CD4-positive, alpha-beta T cell treated with Interleukin-1 beta for 1 hour (primary cell): ENCODE results near the gene NAALADL1.

ENCODE experiments used
- DNase-seq, 2 donors: peaks; one replicate each; pipeline ENCODE4 v3.0.0-alpha.2; 2020 to 2022

The NAALADL1 gene, protein sequence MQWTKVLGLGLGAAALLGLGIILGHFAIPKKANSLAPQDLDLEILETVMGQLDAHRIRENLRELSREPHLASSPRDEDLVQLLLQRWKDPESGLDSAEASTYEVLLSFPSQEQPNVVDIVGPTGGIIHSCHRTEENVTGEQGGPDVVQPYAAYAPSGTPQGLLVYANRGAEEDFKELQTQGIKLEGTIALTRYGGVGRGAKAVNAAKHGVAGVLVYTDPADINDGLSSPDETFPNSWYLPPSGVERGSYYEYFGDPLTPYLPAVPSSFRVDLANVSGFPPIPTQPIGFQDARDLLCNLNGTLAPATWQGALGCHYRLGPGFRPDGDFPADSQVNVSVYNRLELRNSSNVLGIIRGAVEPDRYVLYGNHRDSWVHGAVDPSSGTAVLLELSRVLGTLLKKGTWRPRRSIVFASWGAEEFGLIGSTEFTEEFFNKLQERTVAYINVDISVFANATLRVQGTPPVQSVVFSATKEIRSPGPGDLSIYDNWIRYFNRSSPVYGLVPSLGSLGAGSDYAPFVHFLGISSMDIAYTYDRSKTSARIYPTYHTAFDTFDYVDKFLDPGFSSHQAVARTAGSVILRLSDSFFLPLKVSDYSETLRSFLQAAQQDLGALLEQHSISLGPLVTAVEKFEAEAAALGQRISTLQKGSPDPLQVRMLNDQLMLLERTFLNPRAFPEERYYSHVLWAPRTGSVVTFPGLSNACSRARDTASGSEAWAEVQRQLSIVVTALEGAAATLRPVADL

DNA sequence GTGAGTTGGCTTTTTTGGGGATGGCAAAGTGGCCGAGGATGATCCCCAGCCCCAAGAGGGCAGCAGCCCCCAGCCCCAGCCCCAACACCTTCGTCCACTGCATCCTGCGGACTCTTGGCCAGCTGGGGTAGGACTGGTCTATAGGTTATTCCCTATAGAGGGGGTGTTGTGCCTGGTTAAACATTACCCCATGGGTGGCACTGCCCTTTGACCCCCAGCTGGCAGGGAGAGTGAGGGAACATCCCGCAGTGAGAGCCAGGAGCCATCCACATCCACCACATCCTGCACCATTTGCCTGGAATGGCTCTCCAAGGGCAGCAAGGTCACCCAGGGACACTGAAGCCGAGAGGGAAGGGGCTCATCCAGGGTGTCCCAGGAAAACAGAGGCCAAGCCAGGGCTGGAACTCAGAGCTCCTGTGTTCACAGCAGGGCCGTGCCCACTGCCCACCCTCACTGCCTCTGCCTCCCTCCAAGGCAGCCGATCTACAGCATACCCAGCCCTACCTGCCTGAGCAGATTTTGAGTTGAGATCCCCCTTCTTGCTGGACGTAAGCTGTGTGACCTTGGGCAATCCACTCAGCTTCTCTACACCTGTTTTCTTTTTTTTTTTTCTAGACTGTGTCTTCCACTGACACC is at the start of gene NAALADL1:
NAALADL1 (minus strand) TSS at position 135 of the 636 bp plus-strand sequence; CDS start at position 103, 32 bp downstream.
- no peak for DNase-seq

DNA sequence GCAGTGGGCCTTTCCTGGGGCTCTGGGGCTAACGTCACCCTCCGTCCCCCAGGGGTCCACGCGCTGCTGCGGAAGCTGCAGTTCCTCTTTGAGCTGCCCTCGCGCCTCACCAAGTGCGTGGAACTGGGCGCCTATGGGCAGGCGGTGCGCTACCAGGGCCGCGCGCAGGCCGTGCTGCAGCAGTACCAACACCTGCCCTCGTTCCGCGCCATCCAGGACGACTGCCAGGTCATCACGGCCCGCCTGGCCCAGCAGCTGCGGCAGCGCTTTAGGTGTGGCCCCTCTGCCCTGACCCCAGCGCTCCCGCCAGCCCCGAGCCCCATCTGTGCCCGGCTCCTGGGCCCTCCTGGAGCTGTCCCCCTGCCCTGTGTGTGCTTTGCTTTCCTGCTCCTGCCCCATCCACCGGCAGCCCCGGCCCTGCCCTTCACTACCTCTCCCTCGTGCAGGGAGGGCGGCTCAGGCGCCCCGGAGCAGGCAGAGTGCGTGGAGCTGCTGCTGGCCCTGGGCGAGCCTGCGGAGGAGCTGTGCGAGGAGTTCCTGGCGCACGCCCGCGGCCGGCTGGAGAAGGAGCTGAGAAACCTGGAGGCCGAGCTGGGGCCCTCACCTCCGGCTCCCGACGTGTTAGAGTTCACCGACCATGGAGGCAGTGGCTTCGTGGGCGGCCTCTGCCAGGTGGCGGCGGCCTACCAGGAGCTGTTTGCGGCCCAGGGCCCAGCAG is 49.6 kb upstream of the NAALADL1 start:
- DNase-seq: no peak

DNA sequence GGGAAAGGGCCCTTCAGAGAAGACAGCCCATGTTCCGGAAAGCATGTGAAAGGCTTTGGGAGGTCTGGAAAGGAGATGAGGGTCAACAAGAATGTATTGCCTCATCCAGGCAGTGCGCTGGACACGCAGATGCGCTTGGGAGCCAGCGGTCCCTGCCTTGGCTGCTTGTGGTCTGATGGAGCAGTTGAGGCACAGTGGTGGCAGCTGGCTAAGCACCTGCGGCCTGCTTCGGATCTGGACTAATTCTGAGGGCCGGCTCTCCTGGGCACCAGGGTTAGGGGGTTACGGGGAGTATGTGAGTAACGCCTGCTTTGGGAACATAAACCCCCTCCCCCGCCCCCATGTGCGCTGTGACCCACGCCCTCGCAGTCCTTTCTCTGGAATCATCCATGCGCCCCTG is 48.7 kb upstream of the NAALADL1 start:
- no peak for DNase-seq

DNA sequence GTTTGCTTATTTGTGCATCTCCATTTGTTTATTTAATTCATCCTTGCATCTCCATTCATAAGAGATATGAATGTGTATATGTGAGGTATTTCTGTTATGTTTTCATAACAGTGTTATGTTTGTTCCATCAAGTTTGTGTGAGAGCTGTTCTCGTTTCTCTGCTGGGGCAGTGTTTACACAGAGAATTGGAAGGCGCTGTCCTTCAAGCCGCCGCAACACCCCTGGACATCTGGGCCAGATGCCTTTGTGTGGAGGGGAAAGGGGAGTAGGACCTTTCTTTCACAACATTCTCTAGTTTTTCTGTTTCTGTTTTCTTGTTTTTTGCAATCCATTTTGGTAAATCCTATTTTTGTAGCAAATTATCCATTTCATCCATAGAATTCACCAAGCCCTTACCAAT is 46.3 kb upstream of the NAALADL1 start:
- no peak for DNase-seq

DNA sequence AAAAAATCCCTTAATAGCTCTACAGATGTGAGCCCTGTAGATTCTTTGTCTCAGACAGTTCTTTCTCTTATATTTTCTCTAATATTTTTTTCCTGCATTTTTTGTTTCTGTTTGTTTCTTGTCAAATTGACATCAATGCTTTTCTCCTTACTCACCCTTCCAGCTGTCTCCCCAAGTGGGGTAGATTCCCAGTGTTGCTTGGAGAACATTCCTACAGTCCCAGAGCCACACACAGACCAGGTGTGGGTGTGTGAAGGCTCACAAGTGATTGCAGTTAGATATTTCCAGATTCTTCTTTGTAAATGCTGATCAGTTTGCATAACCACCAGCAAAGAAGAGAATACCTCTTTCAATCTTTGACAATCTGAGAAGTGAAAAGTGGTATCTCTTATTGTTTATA is 45.1 kb upstream of the NAALADL1 start:
- no peak for DNase-seq

DNA sequence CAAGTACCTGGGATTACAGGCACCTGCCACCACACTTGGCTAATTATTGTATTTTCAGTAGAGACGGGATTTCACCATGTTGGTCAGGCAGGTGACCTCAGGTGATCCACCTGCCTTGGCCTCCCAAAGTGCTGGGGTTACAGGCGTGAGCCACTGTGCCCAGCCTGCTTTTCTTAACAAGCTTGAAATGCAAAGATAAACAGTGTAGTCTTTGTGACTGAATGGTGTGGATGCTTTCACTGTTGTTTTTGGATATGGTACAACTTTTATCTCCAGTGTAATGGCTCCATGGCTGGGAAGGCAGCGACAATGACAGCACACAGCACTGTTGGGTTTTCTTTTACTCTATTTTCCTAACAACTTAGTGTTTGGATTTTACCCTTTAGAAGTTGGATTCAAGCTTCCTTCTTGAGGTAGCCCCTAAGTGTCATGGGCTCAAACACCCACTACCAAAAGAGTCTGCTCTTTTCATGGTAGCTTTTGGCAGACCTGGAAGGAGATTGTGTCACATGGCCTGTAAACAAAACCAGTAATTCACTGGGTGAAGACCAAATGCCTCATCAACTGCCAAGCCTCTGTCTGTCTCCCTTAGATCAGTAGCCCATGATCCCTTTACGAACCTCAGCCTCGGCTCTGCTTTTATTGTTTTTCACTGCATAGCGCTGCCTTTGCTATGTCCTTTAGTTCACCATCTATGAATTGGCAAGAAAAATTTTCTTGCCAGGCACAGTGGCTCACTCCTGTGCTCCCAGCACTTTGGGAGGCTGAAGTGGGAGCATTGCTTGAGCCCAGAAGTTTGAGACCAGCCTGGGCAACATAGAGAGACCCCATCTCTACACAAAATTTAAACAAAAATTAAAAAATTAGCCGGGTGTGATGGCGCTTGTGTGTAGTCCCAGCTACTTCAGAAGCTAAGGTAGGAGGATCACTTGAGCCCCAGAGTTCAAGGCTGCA is 44.1 kb upstream of the NAALADL1 start:
- no peak for DNase-seq

DNA sequence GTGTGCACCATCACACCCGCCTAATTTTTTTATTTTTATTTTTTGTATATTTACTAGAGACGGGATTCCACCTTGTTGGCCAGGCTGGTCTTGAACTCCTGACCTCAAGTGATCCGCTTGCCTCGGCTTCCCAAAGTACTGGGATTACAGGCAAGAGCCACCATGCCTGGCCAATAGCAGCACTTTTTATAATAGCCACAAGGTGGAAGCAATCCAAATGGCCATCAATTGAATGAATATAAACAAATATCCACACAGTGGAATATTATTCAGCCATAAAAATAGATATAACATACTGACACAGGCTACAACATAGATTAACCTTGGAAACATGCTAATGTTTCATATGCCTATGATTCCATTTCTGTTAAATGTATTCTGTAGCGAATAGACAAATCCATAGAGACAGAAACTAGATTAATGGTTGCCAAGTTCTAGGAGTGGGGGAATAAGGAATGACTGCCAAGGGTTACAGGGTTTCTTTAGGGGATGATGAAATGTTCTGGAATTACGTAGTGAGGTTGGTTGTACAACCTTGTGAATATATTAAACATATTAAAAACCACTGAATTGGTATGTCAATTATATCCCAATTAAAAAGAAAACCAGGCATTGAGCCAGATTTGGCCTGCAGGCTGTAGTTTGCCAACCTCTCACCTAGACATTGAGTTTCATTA is 42.5 kb upstream of the NAALADL1 start:
- DNase-seq: no peak

DNA sequence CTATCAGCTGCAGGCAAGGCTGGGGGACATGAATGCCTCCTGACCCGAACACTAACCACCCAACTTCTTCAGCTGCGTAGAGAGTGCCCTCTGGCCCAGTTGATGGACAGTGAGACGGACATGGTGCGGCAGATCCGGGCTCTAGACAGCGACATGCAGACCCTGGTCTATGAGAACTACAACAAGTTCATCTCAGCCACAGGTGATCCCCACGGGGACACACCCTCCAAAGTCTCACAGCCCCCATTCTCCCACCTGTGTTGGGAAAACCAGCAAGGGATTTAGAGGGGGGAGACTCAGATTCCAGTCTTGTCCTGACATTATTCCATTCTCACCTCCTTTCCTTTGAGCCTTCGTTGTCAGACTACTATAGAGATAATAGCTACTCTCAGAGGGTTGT is 38.6 kb upstream of the NAALADL1 start:
- no peak for DNase-seq

DNA sequence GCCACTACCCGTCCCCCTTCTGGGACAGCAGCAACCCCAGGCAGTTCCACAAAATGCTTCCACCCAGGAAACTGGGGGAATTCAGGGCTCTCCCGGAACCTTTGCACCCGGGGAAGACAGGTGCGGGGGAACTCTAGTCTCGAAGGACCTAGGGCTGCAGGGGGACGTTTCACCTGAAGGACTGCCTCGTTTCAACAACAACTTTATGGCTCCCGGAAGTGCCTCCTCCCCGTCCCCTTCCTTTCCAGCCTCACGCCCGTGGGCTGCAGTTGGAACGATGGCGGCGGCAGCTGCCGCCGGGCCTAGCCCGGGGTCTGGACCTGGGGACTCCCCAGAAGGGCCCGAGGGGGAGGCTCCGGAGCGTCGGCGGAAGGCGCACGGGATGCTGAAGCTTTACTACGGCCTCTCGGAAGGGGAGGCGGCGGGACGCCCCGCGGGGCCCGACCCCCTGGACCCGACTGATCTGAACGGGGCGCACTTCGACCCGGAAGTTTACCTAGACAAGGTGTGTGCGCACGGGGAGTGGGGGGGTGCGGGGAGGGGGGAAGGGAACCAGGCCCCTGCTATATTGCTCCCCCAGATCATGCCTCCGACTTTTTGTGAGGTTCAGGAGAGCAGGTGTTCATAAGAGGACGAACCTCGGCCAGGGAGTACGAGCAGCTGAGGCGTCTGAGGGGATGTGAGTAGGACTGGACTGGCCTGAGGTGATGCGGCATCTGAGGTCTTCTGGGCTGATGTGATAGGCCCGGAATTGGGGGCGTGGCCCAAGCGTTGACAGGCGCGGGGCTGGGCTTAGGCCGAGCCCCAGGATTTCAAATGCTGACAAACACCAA is 37.8 kb upstream of the NAALADL1 start, which contains the start of gene VPS51:
VPS51 (plus strand) TSS at position 241 of the 833 bp plus-strand sequence; CDS start at position 278, 37 bp downstream.
- peak; percentile 88 to 89 for DNase-seq

DNA sequence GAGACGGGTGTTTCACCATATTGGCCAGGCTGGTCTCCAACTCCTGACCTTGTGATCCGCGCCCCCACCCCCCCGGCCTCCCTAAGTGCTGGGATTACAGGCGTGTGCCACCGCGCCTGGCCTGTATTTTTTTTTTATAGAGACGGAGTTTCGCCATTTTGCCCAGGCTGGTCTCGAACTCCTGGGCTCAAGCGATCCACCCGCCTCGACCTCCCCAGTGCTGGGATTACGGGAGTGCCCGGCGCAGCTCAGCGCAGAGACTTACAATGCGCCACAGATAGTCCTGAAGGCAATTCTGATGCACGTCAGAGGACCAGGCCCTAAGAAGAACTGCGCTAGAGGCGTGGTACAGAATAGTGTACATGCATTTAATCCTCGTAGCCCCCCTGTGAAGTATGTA is 37.1 kb upstream of the NAALADL1 start:
- DNase-seq: no peak

DNA sequence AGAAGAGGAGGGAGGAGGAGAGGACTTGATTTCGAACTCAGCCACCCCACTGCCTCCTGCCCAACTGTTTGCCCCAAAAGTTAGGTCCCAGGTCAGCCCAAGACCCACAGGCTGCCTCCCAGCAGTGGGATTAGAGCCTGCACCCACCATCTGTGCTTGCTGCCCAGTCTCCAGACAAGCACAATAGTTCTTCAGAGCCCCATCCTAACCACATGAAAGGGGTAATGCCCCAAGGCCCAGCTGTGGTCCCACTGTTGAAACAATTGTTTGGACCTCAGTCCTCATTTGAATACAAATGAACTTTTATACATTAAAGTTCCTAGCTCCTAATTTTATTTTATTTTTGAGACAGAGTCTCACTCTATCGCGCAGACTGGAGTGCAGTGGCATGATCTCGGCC is 32.3 kb upstream of the NAALADL1 start:
- DNase-seq: no peak

DNA sequence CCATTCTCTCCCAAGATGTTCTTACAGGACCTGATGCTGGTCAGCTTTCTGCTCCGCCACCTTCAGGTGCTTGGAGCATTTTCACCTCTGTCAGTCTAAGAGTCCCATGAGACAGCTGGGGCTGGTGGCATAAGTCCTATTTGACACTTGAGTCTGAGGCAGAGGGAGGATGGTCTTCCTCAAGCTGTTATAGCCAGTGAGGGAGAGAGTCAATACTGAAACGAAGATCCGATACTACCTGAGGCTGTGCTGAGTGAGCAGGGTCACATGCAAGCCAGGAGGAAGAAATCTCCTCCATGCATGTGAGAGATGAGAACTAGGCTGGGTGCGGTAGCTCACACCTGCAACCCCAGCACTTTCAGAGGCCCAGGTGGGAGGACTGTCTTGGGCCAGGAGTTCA is 31.3 kb upstream of the NAALADL1 start:
- no peak for DNase-seq

DNA sequence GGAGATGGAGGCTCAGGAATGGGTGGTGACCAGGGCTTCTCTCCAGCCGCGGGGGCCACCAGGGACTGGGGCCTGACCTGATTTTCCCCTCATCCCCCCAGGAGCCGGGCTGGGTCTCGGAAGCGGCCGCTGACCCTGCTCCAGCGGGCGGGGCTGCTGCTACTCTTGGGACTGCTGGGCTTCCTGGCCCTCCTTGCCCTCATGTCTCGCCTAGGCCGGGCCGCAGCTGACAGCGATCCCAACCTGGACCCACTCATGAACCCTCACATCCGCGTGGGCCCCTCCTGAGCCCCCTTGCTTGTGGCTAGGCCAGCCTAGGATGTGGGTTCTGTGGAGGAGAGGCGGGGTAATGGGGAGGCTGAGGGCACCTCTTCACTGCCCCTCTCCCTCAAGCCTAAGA is 29.5 kb upstream of the NAALADL1 start:
- no peak for DNase-seq

DNA sequence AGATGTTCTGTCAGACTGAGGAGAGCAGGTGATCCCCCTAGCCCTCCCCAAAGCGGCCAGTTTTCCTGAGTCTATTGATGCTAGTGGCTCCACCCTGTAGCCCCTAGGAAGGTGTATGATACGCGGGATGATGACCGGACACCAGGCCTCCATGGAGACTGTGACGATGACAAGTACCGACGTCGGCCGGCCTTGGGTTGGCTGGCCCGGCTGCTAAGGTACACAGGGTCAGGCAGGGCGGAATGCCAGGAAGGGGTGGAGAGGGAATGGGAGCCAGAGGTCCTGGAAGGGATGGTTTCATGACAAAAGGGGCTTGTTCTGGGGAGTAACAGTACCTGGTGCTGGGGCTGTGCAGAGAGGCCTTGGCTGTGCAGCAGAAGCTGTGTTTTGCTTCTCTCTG is 28.9 kb upstream of the NAALADL1 start:
- no peak for DNase-seq

DNA sequence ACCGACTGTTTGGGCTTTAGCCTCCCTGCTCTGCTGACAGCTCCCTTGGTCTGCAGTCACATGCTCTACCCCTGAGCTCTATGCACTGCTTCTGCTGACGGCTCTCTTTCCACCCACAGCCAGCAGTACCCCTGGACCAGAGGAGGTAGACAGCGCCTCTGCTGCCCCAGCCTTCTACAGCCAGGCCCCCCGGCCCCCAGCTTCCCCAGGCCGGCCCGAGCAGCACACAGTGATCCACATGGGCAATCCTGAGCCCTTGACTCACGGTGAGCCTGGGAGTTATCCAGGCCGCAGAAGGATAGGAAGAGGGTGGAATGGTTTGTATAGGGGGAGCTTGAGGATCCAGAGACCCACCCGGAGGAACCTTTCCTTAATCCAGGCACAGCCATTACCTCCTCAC is 28.5 kb upstream of the NAALADL1 start:
- no peak for DNase-seq

DNA sequence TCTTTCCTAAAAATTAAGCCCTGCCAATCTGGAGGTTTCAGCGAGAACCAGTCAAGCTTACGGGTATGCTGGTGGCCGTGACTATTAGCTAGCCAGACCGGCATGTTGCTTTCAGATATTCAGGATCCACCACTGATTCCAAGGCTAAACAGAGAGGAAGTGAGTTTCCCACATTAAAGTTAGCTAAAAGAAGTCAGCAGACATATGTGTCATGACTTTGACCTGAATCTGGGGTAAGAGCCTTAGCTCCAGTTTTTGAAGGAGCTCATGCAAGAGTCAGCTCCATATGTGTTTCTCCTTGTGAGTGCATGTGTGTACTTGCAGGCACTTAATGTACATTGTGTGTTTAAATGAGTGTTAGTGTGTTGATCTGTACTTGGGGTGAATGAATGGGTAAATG is 27.1 kb upstream of the NAALADL1 start:
- no peak for DNase-seq

DNA sequence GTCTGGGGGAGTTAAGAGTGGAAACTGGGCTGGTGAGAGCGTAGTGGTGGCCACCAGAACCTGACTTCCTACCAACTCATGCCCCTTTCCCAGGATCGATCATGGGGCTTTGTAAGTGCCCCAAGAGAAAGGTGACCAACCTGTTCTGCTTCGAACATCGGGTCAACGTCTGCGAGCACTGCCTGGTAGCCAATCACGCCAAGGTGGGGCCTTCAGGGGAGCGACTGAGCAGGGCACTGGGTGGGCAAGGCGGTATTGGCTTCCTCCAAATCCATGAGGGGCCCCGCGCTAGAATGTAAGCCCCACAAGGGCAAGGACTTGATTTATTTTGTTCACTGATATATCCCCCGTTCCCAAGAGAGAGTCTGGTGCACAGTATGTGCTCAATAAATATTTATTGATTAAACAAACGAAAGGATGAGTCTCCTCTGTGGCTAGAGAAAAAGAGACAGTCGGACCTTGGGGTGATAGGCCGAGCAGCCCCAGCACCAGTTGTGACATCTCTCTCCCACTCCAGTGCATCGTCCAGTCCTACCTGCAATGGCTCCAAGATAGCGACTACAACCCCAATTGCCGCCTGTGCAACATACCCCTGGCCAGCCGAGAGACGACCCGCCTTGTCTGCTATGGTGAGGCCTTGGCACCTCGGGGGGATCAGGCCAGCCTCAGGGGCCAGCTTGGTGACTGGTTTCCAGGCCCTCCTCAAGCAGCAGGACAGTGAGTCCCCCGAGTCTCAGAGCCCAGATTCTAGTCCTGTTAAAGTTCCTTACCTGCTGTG is 26.4 kb upstream of the NAALADL1 start:
- no peak for DNase-seq

DNA sequence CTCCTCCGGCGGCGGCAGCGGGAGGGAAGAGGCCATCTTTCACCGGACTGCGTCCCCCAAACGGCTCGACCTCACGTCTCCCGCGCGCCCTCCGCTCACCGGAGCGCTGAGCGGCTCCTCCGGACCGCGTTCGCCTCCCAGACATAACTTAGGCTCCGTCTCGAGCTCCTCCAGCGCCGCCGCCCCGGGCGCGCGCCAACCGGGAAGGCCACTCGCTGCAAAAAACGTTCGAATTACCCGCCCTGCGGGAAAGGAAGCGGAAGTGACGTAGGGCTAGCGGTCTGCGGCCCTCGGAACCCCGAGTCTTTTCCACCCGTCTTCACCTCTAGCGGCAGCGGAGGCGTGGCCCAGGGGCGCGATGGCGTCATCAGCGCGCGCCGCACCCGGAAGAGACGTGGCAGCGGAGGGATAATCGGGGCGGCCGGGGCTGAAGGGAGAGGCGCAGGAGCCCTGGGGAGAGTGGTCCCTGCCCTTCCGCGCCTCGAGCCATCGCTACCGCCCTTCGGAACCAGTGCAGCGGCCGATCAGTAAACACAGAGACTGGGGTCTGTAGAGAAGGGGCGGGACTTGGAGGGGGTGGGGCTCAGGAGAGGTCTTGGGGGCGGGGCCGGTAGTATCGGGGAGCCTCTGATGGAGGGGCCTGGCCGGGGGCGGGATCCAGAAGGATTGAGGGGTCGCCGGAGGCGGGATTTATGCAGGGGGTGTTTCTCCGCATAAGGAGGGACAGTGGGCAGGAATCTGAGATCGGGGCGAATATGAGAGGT is 25.7 kb upstream of the NAALADL1 start, which contains the start of the genes CDCA5 and ZFPL1:
CDCA5 (minus strand) TSS at position 207 of the 764 bp plus-strand sequence; CDS start at position 145, 62 bp downstream.
ZFPL1 (plus strand) TSS at position 389 of the 764 bp plus-strand sequence. CDS start 477 bp downstream, outside the sequence.
- DNase-seq: peak; percentile 96
